ENCODE measurements around the gene TOR1B. TPM values are rescaled to one million over a fixed set of nuclear protein-coding genes. Genes with fewer than 3 reads are reported as not detected.
A peak's percentile ranks its signal among the peaks of the same experiment; 100 is the strongest.

The TOR1B gene
- total RNA-seq, 1 experiment from 2014 or later = 19.0 TPM

DNA sequence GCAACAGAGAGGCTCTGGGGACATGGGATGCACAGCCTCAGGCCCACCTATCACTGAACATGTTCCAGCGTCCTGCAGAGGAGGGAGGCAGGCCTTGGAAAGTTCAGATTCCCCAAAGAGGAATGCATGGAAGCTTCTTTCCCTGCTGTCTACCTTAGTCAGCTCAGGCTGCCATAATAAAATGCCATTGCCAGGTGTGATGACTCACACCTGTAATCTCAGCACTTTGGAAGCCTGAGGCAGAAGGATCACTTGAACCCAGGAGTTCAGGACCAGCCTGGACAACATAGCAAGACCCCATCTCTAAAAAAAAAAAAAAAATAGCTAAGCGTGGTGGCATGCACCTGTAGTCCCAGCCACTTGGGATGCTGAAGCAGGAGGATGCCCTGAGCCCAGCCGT lies 24.5 kb upstream of the TOR1B start:
- BruUV-seq (replicated peaks) = no TSS peak
- DNase-seq (ENCODE audit: low read depth, low spot score) (no peak), ATAC-seq (no peak)
- peaks cover 29% of the 10 kb centered on the region in 2 experiments for H3K4me1 ChIP-seq (ENCODE audit: control insufficient read depth in 1 of 2, insufficient read depth in 2 of 2, low read length in 2 of 2)
- no peaks in the 10 kb centered on the region for H3K79me2 ChIP-seq (ENCODE audit: insufficient read depth, low read length)
- intact Hi-C loops (cut with micrococcal nuclease) = no loop called here
- ChIA-PET POLR2A (interaction anchor here (0.8 kb wide), 1 partner anchor 41 kb away, joined by 4 read pairs; no protein-coding TSS in a partner anchor), RAD21 (ENCODE audit: low non-redundant PET in 1 of 2, low total read pairs in 2 of 2, uncharacterized antibody in 2 of 2, unreplicated experiment in 2 of 2) (interaction anchor here in 1 of 2 experiments (0.5 kb wide), 1 partner anchor 49 kb away, joined by 5 read pairs; no protein-coding TSS in a partner anchor), CTCF (interaction anchor here (1.0 to 3.9 kb wide), 2 partner anchors 40 to 52 kb away, joined by 3 to 42 read pairs; no protein-coding TSS in a partner anchor)
- no peak overlapping the region for H3K27ac ChIP-seq (ENCODE audit: low read depth, low read length)
- no peaks in the 10 kb centered on the region for H4K20me1 ChIP-seq (ENCODE audit: insufficient read depth)
- no peak overlapping the region for H3K9ac ChIP-seq (ENCODE audit: low read length)
- H3K9me2 ChIP-seq (ENCODE audit: insufficient read depth) = no peaks in the 10 kb centered on the region
- H3K27me3 ChIP-seq (ENCODE audit: insufficient read depth, low read length) = no peaks in the 10 kb centered on the region
- no peaks in the 10 kb centered on the region for H3K9me3 ChIP-seq (ENCODE audit: control insufficient read depth in 1 of 2, insufficient read depth in 1 of 2, low read depth in 1 of 2, low read length in 2 of 2)
- no peak overlapping the region for H3K4me3 ChIP-seq (replicated peaks in 1 of 2; ENCODE audit: low read depth in 1 of 2, low read length in 2 of 2)
- H3K36me3 ChIP-seq (ENCODE audit: control insufficient read depth in 1 of 2, insufficient read depth in 2 of 2, low read length in 2 of 2) = no peaks in the 10 kb centered on the region
- peak overlapping the region; percentile 32 for H3K4me2 ChIP-seq (ENCODE audit: low read length)
- TF ChIP-seq ZNF274 (IDR thresholded peaks at IDR 0.05; ENCODE audit: low read depth, low read length) (no peak), YY1 (IDR thresholded peaks at IDR 0.05; ENCODE audit: extremely low read depth, insufficient replicate concordance, low read depth, low read length) (peak; percentile 15)
- H2AFZ ChIP-seq (ENCODE audit: low read depth, low read length, poor library complexity, severe bottlenecking) = no peak overlapping the region

DNA sequence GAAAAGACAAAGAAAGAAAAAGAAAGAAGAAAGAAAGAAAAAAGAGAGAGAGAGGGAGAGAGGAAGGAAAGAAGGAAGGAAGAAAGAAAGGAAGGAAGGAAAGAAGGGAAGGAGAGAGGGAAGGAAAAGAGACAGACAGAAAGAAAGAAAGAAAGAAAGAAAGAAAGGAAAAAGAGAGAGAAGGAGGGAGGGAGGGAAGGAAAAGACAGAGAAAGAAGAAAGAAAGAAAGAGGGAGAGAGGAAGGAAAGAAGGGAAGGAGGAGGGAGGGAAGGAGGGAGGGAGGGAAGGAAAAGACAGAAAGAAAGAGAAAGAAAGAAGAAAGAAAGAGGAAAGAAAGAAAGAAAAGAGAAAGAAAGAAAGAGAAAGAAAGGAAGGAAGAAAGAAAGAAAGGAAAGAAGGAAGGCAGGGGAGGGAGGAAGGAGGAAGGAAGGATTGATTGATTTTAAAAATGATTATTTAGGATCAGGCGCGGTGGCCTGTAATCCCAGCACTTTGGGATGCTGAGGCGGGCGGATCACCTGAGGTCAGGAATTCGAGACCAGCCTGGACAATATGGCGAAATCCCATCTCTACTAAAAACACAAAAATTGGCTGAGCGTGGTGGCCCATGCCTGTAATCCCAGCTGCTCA lies 23.3 kb upstream of the TOR1B start:
- BruUV-seq (replicated peaks) = no TSS peak
- intact Hi-C loops (cut with micrococcal nuclease) = no loop called here
- ChIA-PET RAD21 (ENCODE audit: low non-redundant PET in 1 of 2, low total read pairs in 2 of 2, uncharacterized antibody in 2 of 2, unreplicated experiment in 2 of 2) (no interaction called here), CTCF (interaction anchor here (0.7 to 3.7 kb wide), 2 partner anchors 11 to 41 kb away, joined by 3 to 33 read pairs; no protein-coding TSS in a partner anchor), POLR2A (interaction anchor here (2.0 kb wide), 1 partner anchor 42 kb away, joined by 4 read pairs; no protein-coding TSS in a partner anchor)
- H3K79me2 ChIP-seq (ENCODE audit: insufficient read depth, low read length) = no peaks in the 10 kb centered on the region
- H3K9ac ChIP-seq (ENCODE audit: low read length) = no peak overlapping the region
- H3K4me2 ChIP-seq (ENCODE audit: low read length) = no peak overlapping the region
- DNase-seq (ENCODE audit: low read depth, low spot score) (no peak), ATAC-seq (no peak)
- H3K4me3 ChIP-seq (replicated peaks in 1 of 2; ENCODE audit: low read depth in 1 of 2, low read length in 2 of 2) = no peak overlapping the region
- H3K27me3 ChIP-seq (ENCODE audit: insufficient read depth, low read length) = no peaks in the 10 kb centered on the region
- TF ChIP-seq, protein P1, sequence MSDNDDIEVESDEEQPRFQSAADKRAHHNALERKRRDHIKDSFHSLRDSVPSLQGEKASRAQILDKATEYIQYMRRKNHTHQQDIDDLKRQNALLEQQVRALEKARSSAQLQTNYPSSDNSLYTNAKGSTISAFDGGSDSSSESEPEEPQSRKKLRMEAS (IDR thresholded peaks at IDR 0.05) = no peak
- no peak for TF ChIP-seq ELF1 (IDR thresholded peaks at IDR 0.05; ENCODE audit: borderline replicate concordance, low read depth)
- H3K4me1 ChIP-seq (ENCODE audit: control insufficient read depth in 1 of 2, insufficient read depth in 2 of 2, low read length in 2 of 2) = peaks cover 29 to 33% of the 10 kb centered on the region in 2 experiments
- H3K36me3 ChIP-seq (ENCODE audit: control insufficient read depth in 1 of 2, insufficient read depth in 2 of 2, low read length in 2 of 2) = no peaks in the 10 kb centered on the region
- H2AFZ ChIP-seq (ENCODE audit: low read depth, low read length, poor library complexity, severe bottlenecking) = no peak overlapping the region
- no peaks in the 10 kb centered on the region for H3K9me2 ChIP-seq (ENCODE audit: insufficient read depth)
- no peaks in the 10 kb centered on the region for H4K20me1 ChIP-seq (ENCODE audit: insufficient read depth)
- H3K27ac ChIP-seq (ENCODE audit: low read depth, low read length) = no peak overlapping the region
- H3K9me3 ChIP-seq (ENCODE audit: control insufficient read depth in 1 of 2, insufficient read depth in 1 of 2, low read depth in 1 of 2, low read length in 2 of 2) = no peaks in the 10 kb centered on the region
